HUES48 (cell line): Measurements from ENCODE around the gene MYL11.
A peak's percentile ranks its signal among the peaks of the same experiment; 100 is the strongest.

ENCODE experiments used
- H3K27ac ChIP-seq: one replicate; pipeline ENCODE4 v1.7.0; 2013; ENCODE audit warnings: low read depth, low read length, inconsistent platforms
- H3K27me3 ChIP-seq: 2 replicates; pipeline ENCODE4 v1.6.1; 2013; ENCODE audit warnings: mild to moderate bottlenecking, low read length; ENCODE audit not compliant: control insufficient read depth, insufficient read depth
- H3K36me3 ChIP-seq: 2 replicates; pipeline ENCODE4 v1.6.1; 2013; ENCODE audit warnings: low read length; ENCODE audit not compliant: control insufficient read depth, insufficient read depth
- H3K4me1 ChIP-seq: 2 replicates; pipeline ENCODE4 v1.6.1; 2013; ENCODE audit warnings: mild to moderate bottlenecking, low read length; ENCODE audit not compliant: control insufficient read depth, insufficient read depth
- H3K4me3 ChIP-seq: 2 replicates; pipeline ENCODE4 v1.5.1; 2013; ENCODE audit warnings: mild to moderate bottlenecking, low read depth, low read length
- H3K9ac ChIP-seq: 2 replicates; pipeline ENCODE4 v1.6.1; 2013; ENCODE audit warnings: mild to moderate bottlenecking, low read depth, low read length, moderate library complexity
- H3K9me3 ChIP-seq: 2 replicates; pipeline ENCODE4 v1.6.1; 2013; ENCODE audit warnings: low read length; ENCODE audit not compliant: control insufficient read depth, insufficient read depth

MYL11 gene

DNA sequence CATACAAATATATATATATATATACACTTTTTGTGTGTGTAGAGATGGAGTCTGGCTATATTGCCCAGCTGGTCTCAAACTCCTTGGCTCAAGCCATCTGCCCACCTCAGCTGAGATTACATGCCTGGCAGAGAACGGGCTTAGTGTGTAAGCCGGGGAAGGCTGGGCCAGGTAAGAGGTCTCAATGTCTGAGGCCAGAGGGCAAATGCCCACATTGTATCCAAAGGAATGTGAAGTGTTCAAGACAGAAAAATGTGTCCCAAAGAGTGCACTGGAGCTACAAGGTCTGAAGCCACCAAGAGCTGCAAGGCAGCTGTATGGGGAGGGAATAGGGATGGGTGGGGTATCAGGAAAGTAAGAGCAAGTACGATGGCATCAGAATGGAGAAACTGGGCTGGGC, 28.3 kb upstream of the MYL11 start:
- peaks cover 17% of the 10 kb centered on the region for H3K36me3 ChIP-seq
- no peak overlapping the region for H3K9ac ChIP-seq
- no peak overlapping the region for H3K27ac ChIP-seq
- no peaks in the 10 kb centered on the region for H3K9me3 ChIP-seq
- H3K27me3 ChIP-seq = no peaks in the 10 kb centered on the region
- H3K4me3 ChIP-seq = no peak overlapping the region
- H3K4me1 ChIP-seq = no peaks in the 10 kb centered on the region

DNA sequence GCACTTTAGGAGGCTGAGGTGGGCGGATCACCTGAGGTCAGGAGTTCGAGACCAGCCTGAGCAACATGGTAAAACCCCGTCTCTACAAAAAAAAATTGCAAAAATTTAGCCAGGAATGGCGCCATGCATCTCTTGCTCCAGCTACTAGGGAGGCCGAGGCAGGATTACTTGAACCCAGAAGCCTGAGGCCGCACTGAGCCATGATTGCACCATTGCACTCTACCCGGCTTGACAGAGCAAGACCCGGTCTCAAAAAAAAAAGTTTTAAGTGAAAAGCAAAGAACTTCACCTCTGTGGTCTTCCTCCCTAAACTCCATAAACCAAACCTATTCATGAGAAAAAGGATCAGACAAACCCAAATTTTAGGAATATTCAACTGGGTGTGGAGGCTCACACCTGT, 26.5 kb upstream of the MYL11 start:
- peaks cover 35% of the 10 kb centered on the region for H3K36me3 ChIP-seq
- no peak overlapping the region for H3K4me3 ChIP-seq
- H3K4me1 ChIP-seq = no peaks in the 10 kb centered on the region
- no peak overlapping the region for H3K9ac ChIP-seq
- H3K27me3 ChIP-seq = no peaks in the 10 kb centered on the region
- H3K9me3 ChIP-seq = no peaks in the 10 kb centered on the region
- no peak overlapping the region for H3K27ac ChIP-seq

DNA sequence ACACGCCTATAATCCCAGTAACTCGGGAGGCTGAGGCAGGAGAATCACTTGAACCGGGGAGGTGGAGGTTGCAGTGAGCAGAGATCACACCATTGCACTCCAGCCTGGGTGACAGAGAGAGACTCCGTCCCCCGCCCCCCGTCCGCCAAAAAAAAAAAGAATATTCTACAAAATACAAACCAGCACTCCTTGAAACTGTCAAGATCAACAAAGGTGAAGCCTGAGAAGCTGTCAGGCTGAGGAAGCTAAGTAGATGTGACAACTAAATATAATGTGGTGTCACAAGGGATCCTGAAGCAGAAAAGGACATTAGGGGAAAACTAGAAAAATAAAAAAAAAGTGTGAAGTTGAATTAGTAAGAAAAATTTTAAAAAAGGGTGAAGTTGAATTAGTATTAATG, 25.7 kb upstream of the MYL11 start:
- H3K9ac ChIP-seq = no peak overlapping the region
- peaks cover 44% of the 10 kb centered on the region for H3K36me3 ChIP-seq
- H3K4me1 ChIP-seq = no peaks in the 10 kb centered on the region
- H3K27me3 ChIP-seq = no peaks in the 10 kb centered on the region
- no peaks in the 10 kb centered on the region for H3K9me3 ChIP-seq
- no peak overlapping the region for H3K4me3 ChIP-seq
- H3K27ac ChIP-seq = no peak overlapping the region

DNA sequence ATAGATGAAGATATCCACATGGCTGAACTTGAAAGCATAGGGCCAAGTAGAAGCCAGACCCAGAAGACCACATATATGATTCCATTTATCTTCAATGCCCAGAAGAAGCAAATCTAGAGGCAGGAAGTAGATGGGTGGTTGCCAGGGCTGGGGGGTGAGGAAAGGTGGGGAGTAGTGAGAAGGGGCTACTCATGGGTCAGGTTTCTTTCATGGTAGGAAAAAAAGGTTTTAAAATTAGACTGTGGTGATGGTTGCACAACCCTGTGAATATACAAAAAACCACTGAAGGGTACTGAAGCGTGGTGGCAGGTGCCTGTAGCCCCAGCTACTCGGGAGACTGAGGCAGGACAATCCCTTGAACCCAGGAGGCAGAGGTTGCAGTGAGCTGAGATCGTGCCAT, 24.9 kb upstream of the MYL11 start:
- no peaks in the 10 kb centered on the region for H3K27me3 ChIP-seq
- H3K4me1 ChIP-seq = no peaks in the 10 kb centered on the region

DNA sequence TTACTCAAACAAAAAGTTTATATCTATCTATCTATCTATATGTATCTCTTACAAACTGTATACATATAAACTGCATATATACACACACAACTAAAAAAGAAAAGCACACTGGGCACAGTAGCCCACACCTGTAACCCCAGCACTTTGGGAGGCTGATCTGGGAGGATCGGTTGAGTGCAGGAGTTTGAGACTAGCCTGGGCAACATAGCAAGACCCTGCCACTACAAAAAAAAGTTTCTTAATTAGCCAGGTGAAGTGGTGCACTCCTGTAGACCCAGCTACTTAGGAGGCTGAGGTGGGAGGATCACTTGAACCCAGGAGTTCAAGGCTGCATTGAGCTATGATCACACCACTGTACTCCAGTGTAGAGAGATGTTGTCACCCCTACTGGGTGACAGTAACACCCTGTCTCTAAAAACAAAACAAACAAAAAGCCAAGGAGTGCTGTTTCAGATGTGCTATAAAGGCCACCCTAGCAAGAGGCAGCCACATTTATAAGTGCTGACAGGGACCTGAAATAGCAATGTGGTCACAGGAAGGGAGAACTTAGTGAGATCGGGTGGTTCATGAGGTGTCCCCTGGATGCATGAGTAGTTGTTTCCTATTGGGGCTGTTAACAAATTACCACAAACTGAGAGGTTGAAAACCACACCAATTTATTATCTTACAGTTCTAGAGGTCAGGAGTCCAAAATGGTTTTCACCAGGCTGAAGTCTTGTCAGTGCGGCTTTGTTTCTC, 24.3 kb upstream of the MYL11 start:
- Histone ChIP-seq H3K36me3 (peaks cover 44% of the 10 kb centered on the region), H3K9ac (no peak overlapping the region), H3K27ac (no peak overlapping the region), H3K4me3 (no peak overlapping the region), H3K27me3 (no peaks in the 10 kb centered on the region), H3K9me3 (no peaks in the 10 kb centered on the region), H3K4me1 (no peaks in the 10 kb centered on the region)

More for the DNA sequence above, 24.9 kb upstream of the MYL11 start:
- Histone ChIP-seq H3K4me3 (no peak overlapping the region), H3K27ac (no peak overlapping the region), H3K36me3 (peaks cover 44% of the 10 kb centered on the region), H3K9me3 (no peaks in the 10 kb centered on the region), H3K9ac (no peak overlapping the region)

DNA sequence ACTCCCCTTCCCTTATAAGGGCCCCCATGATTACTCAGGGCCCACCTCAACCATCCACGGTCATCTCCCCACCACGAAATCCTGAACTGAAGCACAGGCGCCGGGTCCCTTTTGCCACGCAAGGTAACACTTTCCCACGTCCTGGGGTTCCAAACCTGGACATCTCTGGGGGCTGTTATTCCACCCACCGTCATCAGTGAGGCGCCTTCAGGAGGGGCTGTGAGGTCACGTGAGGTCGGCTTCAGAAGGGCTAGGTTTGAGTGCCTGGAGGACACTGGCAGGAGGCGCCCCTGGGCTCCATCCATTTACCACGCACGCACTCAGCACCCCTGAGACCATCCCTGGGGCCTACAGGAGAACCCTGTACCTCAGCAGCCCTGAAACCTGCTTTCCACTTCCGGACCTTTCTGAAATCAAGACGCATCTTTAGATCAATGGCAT, 23.6 kb upstream of the MYL11 start:
- no peaks in the 10 kb centered on the region for H3K4me1 ChIP-seq
- H3K4me3 ChIP-seq = no peak overlapping the region
- no peak overlapping the region for H3K27ac ChIP-seq

DNA sequence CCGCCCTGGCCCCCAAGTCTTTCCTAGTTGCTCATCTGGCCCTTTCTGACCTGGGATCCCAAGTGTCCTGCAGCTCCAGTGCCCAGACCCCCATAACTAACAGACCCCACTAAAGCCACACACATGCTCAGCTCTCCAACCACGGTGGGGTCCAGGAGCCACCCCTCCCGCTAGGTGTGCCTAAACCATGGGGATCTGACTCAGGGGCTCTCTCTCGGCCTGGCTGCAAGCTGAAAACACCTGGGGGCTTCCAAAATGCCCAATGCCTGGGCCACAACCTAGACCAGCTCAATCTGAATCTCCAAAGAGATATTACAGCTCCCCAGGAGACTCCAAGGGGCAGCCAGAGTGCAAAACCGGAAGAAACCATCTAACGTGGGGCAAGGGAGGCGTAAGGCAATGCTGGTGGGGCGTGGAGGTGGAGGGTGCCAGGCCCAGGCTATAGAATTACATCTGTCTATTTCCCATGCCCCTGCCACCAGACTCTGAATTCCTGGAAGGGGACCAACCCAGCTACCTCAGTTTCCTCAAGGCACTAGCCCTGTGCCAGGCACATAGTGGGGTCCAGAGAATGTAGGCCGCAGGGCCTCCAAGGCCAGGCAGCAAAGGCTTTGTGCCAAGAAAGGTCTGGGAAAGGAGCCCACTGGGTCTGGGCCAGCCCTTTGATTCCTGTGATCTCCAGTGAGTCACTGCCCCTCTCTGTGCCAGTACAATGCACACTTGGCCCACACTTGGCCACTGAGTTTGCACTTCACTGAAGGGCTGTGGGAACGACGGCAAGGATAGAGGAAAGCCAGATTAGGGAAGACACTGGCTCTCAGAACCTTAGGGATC, 22.8 kb upstream of the MYL11 start:
- peaks cover 47% of the 10 kb centered on the region for H3K36me3 ChIP-seq
- H3K27me3 ChIP-seq = no peaks in the 10 kb centered on the region
- peaks cover 7% of the 10 kb centered on the region; the same call in 1 of the 2 replicates for H3K4me1 ChIP-seq
- H3K9me3 ChIP-seq = no peaks in the 10 kb centered on the region
- H3K4me3 ChIP-seq = no peak overlapping the region
- no peak overlapping the region for H3K27ac ChIP-seq
- H3K9ac ChIP-seq = no peak overlapping the region

More for the DNA sequence above, 23.6 kb upstream of the MYL11 start:
- Histone ChIP-seq H3K9ac (no peak overlapping the region), H3K36me3 (peaks cover 44% of the 10 kb centered on the region), H3K27me3 (no peaks in the 10 kb centered on the region), H3K9me3 (no peaks in the 10 kb centered on the region)

DNA sequence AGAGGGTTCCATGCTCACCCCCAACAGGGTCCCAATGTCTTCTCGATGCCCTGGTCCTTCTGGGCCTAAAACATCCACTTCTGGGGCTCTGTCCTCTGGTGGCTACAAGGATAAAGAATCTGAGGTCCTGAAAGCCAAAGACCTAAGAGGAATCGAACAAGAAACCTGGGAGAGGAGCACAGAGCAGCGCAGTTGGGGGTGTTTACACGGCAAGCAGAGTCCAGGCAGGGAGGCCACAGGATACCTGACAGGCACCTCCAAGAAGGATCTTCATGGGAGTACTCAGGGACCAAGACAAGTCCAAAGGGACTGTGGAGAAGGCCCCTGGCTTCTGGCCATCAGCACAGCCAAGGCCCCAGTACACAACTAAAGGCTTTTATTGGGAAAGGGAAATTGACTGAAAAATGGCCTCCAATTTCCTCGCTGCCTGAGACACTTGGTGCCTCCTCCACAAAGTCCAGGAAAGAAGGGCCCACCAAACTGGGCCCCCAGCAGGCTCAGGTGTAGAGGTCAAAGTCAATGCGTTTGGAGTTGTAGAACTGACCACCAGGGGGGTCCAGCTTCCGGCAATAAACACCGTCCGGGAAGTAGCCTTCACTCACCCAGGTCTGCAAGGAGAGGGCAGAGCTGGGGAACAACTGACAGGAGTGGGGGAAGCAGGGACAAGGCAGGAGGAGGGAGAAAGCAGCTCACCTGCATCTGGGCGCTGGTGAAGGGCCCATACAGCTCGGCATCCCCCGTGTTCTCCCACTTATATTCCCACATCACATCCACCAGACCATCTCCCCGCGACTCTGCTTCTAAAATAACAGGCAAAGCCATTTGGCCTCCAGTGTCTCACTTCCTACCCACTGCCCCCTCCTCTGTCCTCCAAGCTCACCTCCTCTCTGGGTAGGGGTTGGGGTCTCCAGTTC, 21.9 kb upstream of the MYL11 start:
- Histone ChIP-seq H3K9ac (no peak overlapping the region), H3K4me3 (no peak overlapping the region), H3K27ac (no peak overlapping the region), H3K27me3 (no peaks in the 10 kb centered on the region), H3K9me3 (no peaks in the 10 kb centered on the region), H3K4me1 (peaks cover 7% of the 10 kb centered on the region; the same call in 1 of the 2 replicates), H3K36me3 (peaks cover 56% of the 10 kb centered on the region)

DNA sequence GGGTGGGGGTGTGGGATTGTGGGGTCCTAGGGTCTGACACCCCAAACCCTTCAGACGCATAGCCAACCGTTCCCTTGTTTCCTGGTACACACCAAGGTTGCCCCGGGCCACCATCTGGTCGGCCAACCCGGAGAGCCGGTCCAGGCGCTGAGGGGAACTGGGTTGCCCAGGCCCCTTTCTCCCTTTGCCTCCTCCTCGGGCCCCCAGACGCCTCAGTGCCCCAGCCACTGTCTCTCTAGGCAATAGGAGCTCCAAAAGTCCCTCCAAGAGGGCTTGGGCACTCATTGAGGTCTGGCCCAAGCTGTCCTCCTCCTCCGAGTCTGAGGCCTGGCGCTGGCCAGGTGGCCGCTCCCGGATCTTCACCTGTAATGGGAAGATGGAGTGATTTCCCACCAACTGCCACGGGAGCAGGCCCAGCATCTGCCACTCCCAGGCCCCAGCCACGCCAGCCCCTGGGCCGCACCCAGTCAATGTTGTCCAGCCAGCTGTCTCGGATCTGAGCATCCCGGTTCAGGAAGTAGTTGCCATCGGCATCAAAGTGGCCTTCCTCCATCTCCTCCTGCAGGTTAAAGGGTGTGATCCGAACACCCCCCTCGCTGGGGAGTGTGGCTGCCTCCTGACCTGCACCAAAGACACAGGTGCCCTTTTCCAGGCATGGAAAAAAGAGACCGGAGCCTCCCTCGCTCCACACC, 21.0 kb upstream of the MYL11 start:
- Histone ChIP-seq H3K27ac (peak overlapping the region; percentile 8), H3K4me1 (peaks cover 7% of the 10 kb centered on the region; the same call in 1 of the 2 replicates), H3K36me3 (peaks cover 61% of the 10 kb centered on the region), H3K4me3 (peak overlapping the region; percentile 90; the same call in 1 of the 2 replicates), H3K9ac (0 out of 2 replicates have a peak overlapping the region, but pooled peaks have one; percentile 12), H3K27me3 (no peaks in the 10 kb centered on the region), H3K9me3 (no peaks in the 10 kb centered on the region)
